ENCODE results near the gene KCTD19. TPM values are rescaled to one million over a fixed set of nuclear protein-coding genes. Genes with fewer than 3 reads are reported as not detected.

KCTD19 gene
- total RNA-seq, 2 donors from 2014 or later: 1.2 to 1.3 TPM

DNA sequence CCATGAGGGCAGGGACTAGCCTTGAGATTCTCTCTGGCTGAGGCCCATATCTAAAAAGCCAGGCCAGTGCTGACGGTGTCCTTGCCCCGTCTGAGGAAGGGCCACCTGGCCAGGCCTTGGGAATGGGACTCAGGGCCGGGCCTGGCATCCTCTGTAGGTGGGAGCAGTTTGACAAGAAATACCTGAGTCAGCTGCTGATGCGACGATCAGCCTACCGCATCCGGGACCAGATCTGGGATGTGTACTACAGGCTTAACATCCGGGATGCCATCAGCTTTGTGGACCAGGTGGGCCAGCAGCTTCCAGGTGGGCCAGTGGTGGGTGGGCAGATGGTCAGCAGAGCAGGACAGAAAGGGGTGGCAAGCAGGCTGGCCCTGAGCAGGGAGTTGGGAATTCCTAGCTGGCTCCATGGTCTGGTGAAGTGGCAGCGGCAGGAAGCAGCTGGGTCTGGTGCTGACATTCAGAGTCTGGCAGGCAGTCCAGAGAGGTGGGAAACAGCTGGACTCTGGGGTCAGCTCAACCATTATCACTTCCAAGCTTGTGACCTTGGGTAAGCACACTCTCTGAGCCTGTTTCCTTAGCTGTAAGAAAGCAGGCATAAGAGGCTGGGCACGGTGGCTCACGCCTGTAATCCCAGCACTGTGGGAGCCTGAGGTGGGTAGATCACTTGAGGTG lies 68.2 kb downstream of the KCTD19 start:
- DNase-seq: no peak
- no peaks in the 10 kb centered on the region for H3K9me3 ChIP-seq (ENCODE audit: control insufficient read depth, low read length)
- H3K27me3 ChIP-seq (ENCODE audit: control insufficient read depth, insufficient read depth, low read length, poor library complexity, severe bottlenecking): no peaks in the 10 kb centered on the region
- H3K4me3 ChIP-seq (ENCODE audit: low read length): no peak overlapping the region
- H3K4me1 ChIP-seq (ENCODE audit: control insufficient read depth, insufficient read depth, low read length): no peaks in the 10 kb centered on the region
- no peak overlapping the region for H3K9ac ChIP-seq (ENCODE audit: extremely low read depth, low read length, poor library complexity, severe bottlenecking)
- no peaks in the 10 kb centered on the region for H3K36me3 Mint-ChIP-seq (ENCODE audit: low read depth)
- no peaks in the 10 kb centered on the region for H3K9me3 Mint-ChIP-seq
- 92 to 96% methylated on average over 3 to 11 of the region's 11 CpGs for WGBS, 2 experiments (ENCODE audit: insufficient coverage in 1 of 2, insufficient read length in 1 of 2)
- peaks cover 16% of the 10 kb centered on the region for H3K4me1 Mint-ChIP-seq
- H3K27ac ChIP-seq (ENCODE audit: low read depth, low read length): no peak overlapping the region
- H3K4me3 Mint-ChIP-seq: no peak overlapping the region
- H3K36me3 ChIP-seq (ENCODE audit: control insufficient read depth, insufficient read depth, low read length): peaks cover 50% of the 10 kb centered on the region
- H3K27ac Mint-ChIP-seq: no peak overlapping the region
- no peaks in the 10 kb centered on the region for H3K27me3 Mint-ChIP-seq (ENCODE audit: insufficient read depth)
- TF ChIP-seq, protein P1, sequence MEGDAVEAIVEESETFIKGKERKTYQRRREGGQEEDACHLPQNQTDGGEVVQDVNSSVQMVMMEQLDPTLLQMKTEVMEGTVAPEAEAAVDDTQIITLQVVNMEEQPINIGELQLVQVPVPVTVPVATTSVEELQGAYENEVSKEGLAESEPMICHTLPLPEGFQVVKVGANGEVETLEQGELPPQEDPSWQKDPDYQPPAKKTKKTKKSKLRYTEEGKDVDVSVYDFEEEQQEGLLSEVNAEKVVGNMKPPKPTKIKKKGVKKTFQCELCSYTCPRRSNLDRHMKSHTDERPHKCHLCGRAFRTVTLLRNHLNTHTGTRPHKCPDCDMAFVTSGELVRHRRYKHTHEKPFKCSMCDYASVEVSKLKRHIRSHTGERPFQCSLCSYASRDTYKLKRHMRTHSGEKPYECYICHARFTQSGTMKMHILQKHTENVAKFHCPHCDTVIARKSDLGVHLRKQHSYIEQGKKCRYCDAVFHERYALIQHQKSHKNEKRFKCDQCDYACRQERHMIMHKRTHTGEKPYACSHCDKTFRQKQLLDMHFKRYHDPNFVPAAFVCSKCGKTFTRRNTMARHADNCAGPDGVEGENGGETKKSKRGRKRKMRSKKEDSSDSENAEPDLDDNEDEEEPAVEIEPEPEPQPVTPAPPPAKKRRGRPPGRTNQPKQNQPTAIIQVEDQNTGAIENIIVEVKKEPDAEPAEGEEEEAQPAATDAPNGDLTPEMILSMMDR (conservative IDR thresholded peaks at IDR 0.05): no peak

DNA sequence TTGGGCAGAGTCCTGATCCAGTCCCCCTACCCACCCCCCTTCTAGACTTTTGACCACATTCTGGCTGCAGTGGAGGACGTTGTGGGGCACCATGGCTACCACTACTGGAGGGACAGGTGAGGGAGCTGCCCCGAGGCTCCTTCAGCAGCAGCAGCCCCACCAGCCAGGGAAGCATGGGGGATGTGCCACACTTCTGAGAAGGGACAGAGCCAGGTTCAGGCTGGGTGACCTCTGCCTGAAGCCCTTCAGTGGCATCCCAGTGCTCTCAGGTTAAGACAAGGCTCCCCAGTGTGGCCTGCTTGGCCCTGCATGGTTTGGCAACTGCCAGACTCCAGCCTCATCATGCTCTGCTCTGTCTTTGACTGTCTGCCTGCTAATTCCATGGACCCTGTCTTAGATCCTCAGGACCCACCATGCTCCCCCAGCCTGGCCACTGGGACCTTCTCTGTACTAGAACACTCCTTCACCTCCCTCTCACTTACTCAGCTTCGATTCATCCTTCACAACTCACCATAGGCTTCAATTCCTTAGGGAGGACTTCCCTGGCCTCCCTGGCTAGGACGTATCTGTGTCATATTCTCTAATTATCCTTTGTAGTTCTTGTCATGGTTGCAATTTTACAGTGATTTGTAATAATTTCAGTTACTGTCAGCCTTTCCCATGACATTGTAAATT lies 68.9 kb downstream of the KCTD19 start:
- Mint-ChIP-seq H3K27me3 (ENCODE audit: insufficient read depth) (no peaks in the 10 kb centered on the region), H3K4me1 (peaks cover 10% of the 10 kb centered on the region), H3K9me3 (no peaks in the 10 kb centered on the region), H3K36me3 (ENCODE audit: low read depth) (no peaks in the 10 kb centered on the region), H3K27ac (no peak overlapping the region), H3K4me3 (no peak overlapping the region)
- Histone ChIP-seq H3K4me1 (ENCODE audit: control insufficient read depth, insufficient read depth, low read length) (no peaks in the 10 kb centered on the region), H3K9me3 (ENCODE audit: control insufficient read depth, low read length) (no peaks in the 10 kb centered on the region), H3K27me3 (ENCODE audit: control insufficient read depth, insufficient read depth, low read length, poor library complexity, severe bottlenecking) (no peaks in the 10 kb centered on the region), H3K27ac (ENCODE audit: low read depth, low read length) (no peak overlapping the region), H3K4me3 (ENCODE audit: low read length) (no peak overlapping the region), H3K9ac (ENCODE audit: extremely low read depth, low read length, poor library complexity, severe bottlenecking) (no peak overlapping the region), H3K36me3 (ENCODE audit: control insufficient read depth, insufficient read depth, low read length) (peaks cover 52% of the 10 kb centered on the region)
- no peak for DNase-seq
- TF ChIP-seq, protein P1 (conservative IDR thresholded peaks at IDR 0.05): no peak
- WGBS, 2 experiments (ENCODE audit: insufficient coverage in 1 of 2, insufficient read length in 1 of 2): 90 to 93% methylated on average over 2 to 4 of the region's 4 CpGs

DNA sequence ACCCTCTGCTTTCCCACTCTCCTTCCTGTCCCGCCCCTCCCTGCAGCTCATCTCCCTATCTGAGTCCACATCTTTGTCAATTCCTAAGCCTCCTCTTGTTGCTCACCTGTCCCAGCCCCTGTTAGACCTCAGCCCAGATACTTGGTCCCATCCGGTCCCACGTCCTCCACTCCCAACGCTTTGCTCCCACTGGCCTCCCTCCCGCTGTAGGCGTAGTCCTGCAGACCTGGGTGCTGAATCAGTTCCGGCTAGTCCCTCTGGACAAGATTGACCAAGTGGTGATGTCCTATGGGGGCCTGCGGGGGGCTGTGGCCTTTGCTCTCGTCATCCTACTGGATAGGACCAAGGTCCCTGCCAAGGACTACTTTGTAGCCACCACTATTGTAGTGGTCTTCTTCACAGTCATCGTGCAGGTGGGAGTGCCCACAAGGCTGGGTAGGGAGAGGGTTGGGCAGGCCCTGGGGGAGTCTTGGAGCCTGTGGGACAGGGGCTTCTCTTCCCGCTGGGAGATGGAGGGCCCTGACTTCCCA lies 69.8 kb downstream of the KCTD19 start:
- Histone ChIP-seq H3K9ac (ENCODE audit: extremely low read depth, low read length, poor library complexity, severe bottlenecking) (no peak overlapping the region), H3K4me3 (ENCODE audit: low read length) (no peak overlapping the region), H3K36me3 (ENCODE audit: control insufficient read depth, insufficient read depth, low read length) (peaks cover 55% of the 10 kb centered on the region), H3K9me3 (ENCODE audit: control insufficient read depth, low read length) (no peaks in the 10 kb centered on the region), H3K27ac (ENCODE audit: low read depth, low read length) (no peak overlapping the region), H3K4me1 (ENCODE audit: control insufficient read depth, insufficient read depth, low read length) (no peaks in the 10 kb centered on the region), H3K27me3 (ENCODE audit: control insufficient read depth, insufficient read depth, low read length, poor library complexity, severe bottlenecking) (no peaks in the 10 kb centered on the region)
- 89 to 94% methylated on average over 3 to 11 of the region's 11 CpGs for WGBS, 2 experiments (ENCODE audit: insufficient coverage in 1 of 2, insufficient read length in 1 of 2)
- no peaks in the 10 kb centered on the region for H3K9me3 Mint-ChIP-seq
- no peaks in the 10 kb centered on the region for H3K36me3 Mint-ChIP-seq (ENCODE audit: low read depth)
- H3K4me3 Mint-ChIP-seq: no peak overlapping the region
- no peak overlapping the region for H3K27ac Mint-ChIP-seq
- DNase-seq: no peak
- TF ChIP-seq, protein P1 (conservative IDR thresholded peaks at IDR 0.05): no peak
- peaks cover 3% of the 10 kb centered on the region for H3K4me1 Mint-ChIP-seq
- no peaks in the 10 kb centered on the region for H3K27me3 Mint-ChIP-seq (ENCODE audit: insufficient read depth)

All from endodermal cell (in vitro differentiated cells).